Type B pancreatic cell (in vitro differentiated cells): ENCODE measurements around the gene RAB20. TPM values are rescaled to one million over a fixed set of nuclear protein-coding genes. Genes with fewer than 3 reads are reported as not detected.
"Not testable (repeated sequence)": the region's sequence is repeated elsewhere in the genome, so short reads cannot be mapped to it uniquely, and the experiment has no call there.

Experiments used
- DNase-seq: peaks from one replicate; pipeline ENCODE4 v3.0.0; 2021; ENCODE audit warnings: mixed read lengths; ENCODE audit not compliant: unreplicated experiment; ENCODE audit errors: extremely low spot score
- H3K27ac Mint-ChIP-seq: 2 replicates; pipeline ENCODE4 v1.8.0; 2021; ENCODE audit warnings: mild to moderate bottlenecking, mixed read lengths
- H3K27me3 Mint-ChIP-seq: 2 replicates; pipeline ENCODE4 v1.8.0; 2021; ENCODE audit warnings: mixed read lengths
- H3K36me3 Mint-ChIP-seq: 2 replicates; pipeline ENCODE4 v1.8.0; 2021; ENCODE audit warnings: mixed read lengths
- H3K4me1 Mint-ChIP-seq: one replicate; pipeline ENCODE4 v1.8.0; 2021; ENCODE audit warnings: mixed read lengths; ENCODE audit not compliant: unreplicated experiment
- H3K4me3 Mint-ChIP-seq: 2 replicates; pipeline ENCODE4 v1.8.0; 2021; ENCODE audit warnings: mild to moderate bottlenecking, mixed read lengths
- H3K9me3 Mint-ChIP-seq: 2 replicates; pipeline ENCODE4 v1.8.0; 2021; ENCODE audit warnings: mixed read lengths
- total RNA-seq: library from RNA; stranded (reverse); gene quantifications from 2 replicates; pipeline ENCODE4 v1.2.1, GENCODE V29; 2021; ENCODE audit warnings: low replicate concordance
- TF ChIP-seq, protein P1 (sequence below): fragments of 200-600 bp; sonication (generic); conservative IDR thresholded peaks from 2 replicates; pipeline ENCODE4 v1.5.0; 2021; ENCODE audit warnings: antibody characterized with exemption, mild to moderate bottlenecking

The RAB20 gene
- total RNA-seq, 1 donor from 2014 or later: 6.4 TPM

DNA sequence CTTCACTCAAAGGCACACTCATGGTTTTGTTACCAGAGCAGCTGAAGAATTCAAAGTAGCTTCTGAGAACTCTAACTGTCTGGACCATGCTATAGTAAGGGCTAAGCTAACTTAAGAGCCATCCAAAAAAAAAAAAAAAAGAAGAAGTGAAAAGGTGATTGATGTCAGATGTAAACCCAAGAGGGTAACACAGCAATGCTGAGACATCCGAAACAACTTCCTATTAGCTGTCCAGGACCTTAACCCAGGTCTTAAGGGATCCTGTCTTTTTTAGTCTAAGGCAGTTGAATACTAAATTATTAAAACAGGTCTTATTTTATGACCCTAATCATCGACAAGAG is 11.2 kb upstream of the RAB20 start:
- H3K4me1 Mint-ChIP-seq: peaks cover 38% of the 10 kb centered on the region
- TF ChIP-seq, protein P1, sequence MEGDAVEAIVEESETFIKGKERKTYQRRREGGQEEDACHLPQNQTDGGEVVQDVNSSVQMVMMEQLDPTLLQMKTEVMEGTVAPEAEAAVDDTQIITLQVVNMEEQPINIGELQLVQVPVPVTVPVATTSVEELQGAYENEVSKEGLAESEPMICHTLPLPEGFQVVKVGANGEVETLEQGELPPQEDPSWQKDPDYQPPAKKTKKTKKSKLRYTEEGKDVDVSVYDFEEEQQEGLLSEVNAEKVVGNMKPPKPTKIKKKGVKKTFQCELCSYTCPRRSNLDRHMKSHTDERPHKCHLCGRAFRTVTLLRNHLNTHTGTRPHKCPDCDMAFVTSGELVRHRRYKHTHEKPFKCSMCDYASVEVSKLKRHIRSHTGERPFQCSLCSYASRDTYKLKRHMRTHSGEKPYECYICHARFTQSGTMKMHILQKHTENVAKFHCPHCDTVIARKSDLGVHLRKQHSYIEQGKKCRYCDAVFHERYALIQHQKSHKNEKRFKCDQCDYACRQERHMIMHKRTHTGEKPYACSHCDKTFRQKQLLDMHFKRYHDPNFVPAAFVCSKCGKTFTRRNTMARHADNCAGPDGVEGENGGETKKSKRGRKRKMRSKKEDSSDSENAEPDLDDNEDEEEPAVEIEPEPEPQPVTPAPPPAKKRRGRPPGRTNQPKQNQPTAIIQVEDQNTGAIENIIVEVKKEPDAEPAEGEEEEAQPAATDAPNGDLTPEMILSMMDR: no peak
- no peaks in the 10 kb centered on the region for H3K36me3 Mint-ChIP-seq
- H3K27ac Mint-ChIP-seq: no peak overlapping the region
- peaks cover 10% of the 10 kb centered on the region for H3K27me3 Mint-ChIP-seq
- DNase-seq: no peak
- no peak overlapping the region for H3K4me3 Mint-ChIP-seq
- no peaks in the 10 kb centered on the region for H3K9me3 Mint-ChIP-seq

DNA sequence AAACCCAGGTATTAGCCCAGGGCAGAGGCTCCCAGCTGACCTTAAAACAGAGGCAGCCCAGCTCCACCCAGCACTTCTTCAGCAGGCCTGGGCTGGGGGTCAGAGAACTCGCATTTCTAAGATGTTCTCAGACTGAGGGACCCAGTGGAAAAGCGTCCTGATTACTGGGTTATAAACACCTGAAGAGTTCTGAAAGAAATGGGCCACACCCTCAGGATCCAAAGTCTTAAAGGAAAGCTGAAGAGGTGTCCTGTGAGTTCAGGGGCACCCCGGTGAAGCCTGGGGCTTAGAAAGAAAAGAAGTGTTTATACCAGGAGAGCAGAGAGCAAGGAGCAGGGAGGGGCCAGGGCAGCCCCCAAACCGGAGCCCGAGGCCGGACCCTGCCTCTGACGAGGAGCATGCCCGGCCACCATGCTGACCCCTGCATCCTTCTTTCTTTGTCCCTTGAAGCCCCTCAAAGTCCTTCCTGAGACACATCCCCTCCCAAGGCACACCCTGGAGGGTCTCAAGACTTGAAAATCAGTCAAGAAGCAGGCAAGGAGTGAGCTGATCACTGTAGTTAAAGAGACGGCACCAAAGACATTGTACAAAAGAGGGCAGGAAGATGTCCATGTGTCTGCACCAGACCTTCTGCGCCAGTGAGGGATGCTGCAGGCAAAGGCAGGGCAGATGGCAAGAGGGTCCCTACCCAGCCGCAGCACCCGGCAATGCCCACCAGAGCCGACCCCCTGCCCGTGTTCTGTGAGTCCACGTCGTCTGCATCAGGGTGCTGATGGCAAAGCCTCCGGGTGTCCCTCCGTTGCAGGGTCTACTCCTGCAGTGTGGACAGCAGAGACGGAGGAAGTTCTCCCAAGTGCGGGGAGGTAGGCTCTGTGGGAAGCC is 10.6 kb upstream of the RAB20 start:
- no peaks in the 10 kb centered on the region for H3K9me3 Mint-ChIP-seq
- no peak overlapping the region for H3K27ac Mint-ChIP-seq
- H3K36me3 Mint-ChIP-seq: no peaks in the 10 kb centered on the region
- H3K4me3 Mint-ChIP-seq: no peak overlapping the region
- peaks cover 10% of the 10 kb centered on the region for H3K27me3 Mint-ChIP-seq
- no peak for DNase-seq
- TF ChIP-seq, protein P1: no peak
- peaks cover 38% of the 10 kb centered on the region for H3K4me1 Mint-ChIP-seq

DNA sequence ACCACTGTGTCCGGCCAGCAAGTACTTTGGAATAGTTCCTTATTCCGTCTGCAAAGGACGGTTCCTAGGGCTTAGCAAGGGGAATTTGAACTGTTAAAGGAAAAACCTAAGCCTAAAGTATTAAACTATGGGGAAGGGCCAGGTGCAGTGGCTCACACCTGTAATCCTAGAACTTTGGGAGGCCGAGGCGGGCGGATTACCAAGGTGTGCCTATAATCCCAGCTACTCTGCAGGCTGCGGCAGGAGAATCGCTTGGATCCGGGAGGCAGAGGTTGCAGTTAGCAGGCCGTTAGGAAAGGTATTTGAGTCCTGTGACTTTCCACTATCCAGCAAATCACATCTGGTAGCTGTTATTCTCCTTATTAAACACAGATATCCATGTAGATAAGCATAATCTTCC is 9.4 kb upstream of the RAB20 start:
- Mint-ChIP-seq H3K9me3 (no peaks in the 10 kb centered on the region), H3K27ac (no peak overlapping the region), H3K4me3 (no peak overlapping the region), H3K36me3 (no peaks in the 10 kb centered on the region), H3K27me3 (peaks cover 10% of the 10 kb centered on the region), H3K4me1 (peaks cover 36% of the 10 kb centered on the region)
- DNase-seq: no peak
- TF ChIP-seq, protein P1: no peak

DNA sequence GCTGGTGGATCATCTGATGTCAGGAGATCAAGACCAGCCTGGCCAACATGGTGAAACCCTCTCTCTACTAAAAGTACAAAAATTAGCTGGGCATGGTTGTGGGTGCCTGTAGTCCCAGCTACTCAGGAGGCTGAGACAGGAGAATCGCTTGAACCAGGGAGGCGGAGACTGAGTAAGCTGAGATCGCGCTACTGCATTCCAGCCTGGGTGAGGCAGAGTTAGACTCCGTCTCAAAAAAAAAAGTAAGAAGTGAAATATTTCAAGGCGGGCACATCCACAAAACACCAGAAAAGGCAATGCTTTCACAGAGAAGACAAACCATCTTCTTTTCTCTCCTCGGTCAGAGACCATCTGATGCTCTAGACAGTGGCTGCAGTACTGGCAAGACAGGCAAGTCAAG is 8.4 kb upstream of the RAB20 start:
- H3K4me1 Mint-ChIP-seq: peaks cover 34% of the 10 kb centered on the region
- not testable (repeated sequence) for H3K27ac Mint-ChIP-seq, H3K9me3 Mint-ChIP-seq, H3K27me3 Mint-ChIP-seq, DNase-seq, H3K36me3 Mint-ChIP-seq, H3K4me3 Mint-ChIP-seq

DNA sequence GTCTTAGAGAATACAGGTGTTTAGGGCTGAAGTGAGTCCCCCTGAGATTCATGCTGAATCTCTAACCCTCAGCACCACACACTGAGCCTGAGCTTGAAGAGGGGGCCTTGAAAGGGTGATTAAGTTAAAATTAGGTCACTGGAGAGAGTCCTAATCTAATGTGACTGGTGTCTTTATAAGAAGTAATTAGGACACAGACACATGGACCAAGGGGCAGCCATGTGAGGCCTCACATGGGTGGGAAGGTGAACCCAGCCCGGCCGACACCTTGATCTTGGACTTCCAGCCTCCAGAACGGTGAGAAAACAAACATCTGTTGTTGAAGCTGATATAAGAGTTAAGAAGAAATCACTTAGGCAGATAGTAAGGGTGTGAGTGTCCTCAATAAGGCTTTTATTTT is 7.1 kb upstream of the RAB20 start:
- TF ChIP-seq, protein P1: no peak
- no peaks in the 10 kb centered on the region for H3K9me3 Mint-ChIP-seq
- no peak overlapping the region for H3K27ac Mint-ChIP-seq
- H3K4me1 Mint-ChIP-seq: peaks cover 38% of the 10 kb centered on the region
- H3K4me3 Mint-ChIP-seq: no peak overlapping the region
- H3K36me3 Mint-ChIP-seq: peaks cover 4% of the 10 kb centered on the region
- H3K27me3 Mint-ChIP-seq: peaks cover 7% of the 10 kb centered on the region
- no peak for DNase-seq

DNA sequence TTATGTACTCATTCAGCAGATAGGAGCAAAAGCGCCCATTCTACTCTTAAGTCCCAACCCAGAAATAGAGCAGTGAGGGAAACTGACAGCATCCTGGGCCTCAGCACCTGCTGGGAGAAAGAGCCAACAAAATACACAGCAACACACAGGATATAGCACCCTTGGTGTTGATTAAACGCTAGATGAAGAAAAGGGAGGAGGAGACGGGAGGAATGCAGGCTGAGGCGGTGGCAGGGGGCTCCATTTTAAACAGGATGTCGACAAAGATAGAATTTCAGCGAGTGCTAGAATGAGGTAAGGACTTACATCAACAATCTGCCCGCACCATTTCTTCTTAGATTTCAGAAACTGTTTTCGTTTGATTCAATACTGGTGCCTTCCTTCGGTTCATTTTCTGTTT is 4.6 kb upstream of the RAB20 start:
- Mint-ChIP-seq H3K27me3 (peaks cover 7% of the 10 kb centered on the region), H3K4me3 (no peak overlapping the region), H3K9me3 (no peaks in the 10 kb centered on the region), H3K36me3 (peaks cover 4% of the 10 kb centered on the region), H3K27ac (no peak overlapping the region), H3K4me1 (peaks cover 32% of the 10 kb centered on the region)
- DNase-seq: no peak
- TF ChIP-seq, protein P1: no peak
